Thyroid gland (tissue), 4 donors: ENCODE measurements around the gene EMID1.

Experiments
- POLR2A ChIP-seq, 2 donors: fragments of 450-650 bp; IDR thresholded peaks; one replicate each; pipeline ENCODE4 v1.6.1; 2017; ENCODE audit warnings: antibody characterized with exemption in 2 of 2, mild to moderate bottlenecking in 2 of 2, moderate library complexity in 1 of 2
- TF ChIP-seq, protein P1 (sequence below), 6 experiments: fragments of 200-600 bp in 3 of 6; fragments of 450-650 bp in 3 of 6; sonication (generic) in 3 of 6; IDR thresholded peaks; one replicate each; pipeline ENCODE4 v1.5.1; 2016 to 2019; ENCODE audit warnings: antibody characterized with exemption in 6 of 6, mild to moderate bottlenecking in 2 of 6, inconsistent platforms in 1 of 6, moderate library complexity in 1 of 6

DNA sequence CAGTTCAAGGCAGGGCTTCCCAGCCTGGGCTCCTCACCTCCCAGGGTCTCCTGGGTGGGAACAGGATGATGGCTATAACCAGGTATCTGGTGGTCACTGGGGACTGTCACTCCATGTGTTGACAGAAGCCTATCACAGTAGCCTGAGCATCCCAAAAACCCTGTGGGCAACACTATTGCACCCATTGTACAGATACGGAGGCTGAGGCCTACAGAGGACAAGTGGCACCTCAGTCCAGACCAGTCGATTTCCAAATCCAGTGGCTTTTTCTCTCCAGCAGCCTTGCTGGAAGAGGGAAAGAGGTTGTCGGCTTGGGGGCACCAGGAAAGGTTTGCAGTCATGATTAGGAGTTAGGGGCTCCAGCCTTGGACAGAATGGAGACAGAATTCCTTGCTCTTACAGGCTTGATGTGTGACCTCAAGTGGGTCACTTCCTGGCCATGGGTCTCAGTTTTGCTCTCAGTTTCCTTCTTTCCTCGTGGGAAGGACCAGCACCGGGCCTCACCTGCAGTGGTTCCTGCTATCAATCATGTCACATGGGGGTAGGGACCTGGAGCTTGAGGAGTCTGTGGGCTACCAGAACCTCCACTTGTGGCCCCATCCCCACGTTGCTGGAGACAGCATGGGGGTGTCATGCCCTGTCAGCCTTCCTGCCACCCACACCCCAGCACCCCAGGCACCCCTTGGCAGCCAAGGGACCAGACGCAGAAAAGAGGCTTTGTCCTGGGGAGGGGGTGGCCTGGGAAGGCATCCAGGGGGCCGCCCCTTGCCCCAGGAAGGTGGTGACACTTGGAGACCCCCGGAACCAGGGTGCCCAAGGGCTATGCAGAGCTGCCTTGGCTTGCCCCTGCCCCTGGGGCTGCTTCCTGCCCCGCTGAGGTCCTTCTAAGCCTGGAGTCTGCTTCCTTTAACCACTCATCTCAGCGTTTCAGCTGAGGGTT is 2.1 kb downstream of the EMID1 start:
- TF ChIP-seq, protein P1, sequence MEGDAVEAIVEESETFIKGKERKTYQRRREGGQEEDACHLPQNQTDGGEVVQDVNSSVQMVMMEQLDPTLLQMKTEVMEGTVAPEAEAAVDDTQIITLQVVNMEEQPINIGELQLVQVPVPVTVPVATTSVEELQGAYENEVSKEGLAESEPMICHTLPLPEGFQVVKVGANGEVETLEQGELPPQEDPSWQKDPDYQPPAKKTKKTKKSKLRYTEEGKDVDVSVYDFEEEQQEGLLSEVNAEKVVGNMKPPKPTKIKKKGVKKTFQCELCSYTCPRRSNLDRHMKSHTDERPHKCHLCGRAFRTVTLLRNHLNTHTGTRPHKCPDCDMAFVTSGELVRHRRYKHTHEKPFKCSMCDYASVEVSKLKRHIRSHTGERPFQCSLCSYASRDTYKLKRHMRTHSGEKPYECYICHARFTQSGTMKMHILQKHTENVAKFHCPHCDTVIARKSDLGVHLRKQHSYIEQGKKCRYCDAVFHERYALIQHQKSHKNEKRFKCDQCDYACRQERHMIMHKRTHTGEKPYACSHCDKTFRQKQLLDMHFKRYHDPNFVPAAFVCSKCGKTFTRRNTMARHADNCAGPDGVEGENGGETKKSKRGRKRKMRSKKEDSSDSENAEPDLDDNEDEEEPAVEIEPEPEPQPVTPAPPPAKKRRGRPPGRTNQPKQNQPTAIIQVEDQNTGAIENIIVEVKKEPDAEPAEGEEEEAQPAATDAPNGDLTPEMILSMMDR (IDR thresholded peaks at IDR 0.05) = no peak
- no peak for TF ChIP-seq POLR2A (IDR thresholded peaks at IDR 0.05)
